ENCODE data around the gene SIPA1L3.

- TF ChIP-seq CTCF (IDR thresholded peaks at IDR 0.05) = no peak
- no peak for TF ChIP-seq POLR2A (IDR thresholded peaks at IDR 0.05)
These were observed 97.1 kb downstream of the SIPA1L3 start for GRCh38 chr19:38004186-38004520.
